D721Med (cell line): Measurements from ENCODE around the gene KCNB1.

Experiments
- DNase-seq: peaks from one replicate; pipeline ENCODE4 v3.0.0; 2011; ENCODE audit warnings: low spot score; ENCODE audit not compliant: insufficient read length
- FAIRE-seq: peaks from 2 replicates; lab custom pipeline; 2011; peaks lifted over from hg19 to GRCh38; lab: Jason Lieb, UNC
- CTCF ChIP-seq: IDR thresholded peaks from 2 replicates; pipeline ENCODE4 v1.5.1; 2012; ENCODE audit warnings: mild to moderate bottlenecking, control low read depth; ENCODE audit not compliant: insufficient read depth; ENCODE audit errors: missing control alignments

Gene KCNB1

DNA sequence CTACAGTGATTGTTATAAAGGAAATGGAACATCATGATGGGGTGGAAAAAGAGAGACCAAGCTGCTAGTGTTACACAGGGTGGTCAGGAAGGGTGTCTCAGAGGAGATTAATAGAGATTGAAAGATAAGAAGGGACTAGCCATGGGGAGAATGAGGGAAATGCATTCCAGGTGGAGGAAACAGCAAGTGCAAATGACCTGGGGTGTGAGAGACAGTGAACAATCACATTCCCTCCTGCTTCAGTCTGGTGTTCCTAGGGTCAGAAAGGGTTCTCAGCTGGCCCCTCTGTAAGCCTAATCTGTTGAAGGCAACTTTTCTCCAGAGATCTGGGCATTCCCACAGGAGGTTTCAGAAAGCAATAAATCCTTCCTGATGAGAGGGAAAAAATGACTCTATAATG is 3.6 kb upstream of the KCNB1 start:
- no peak for TF ChIP-seq CTCF
- DNase-seq (no peak), FAIRE-seq (no peak)

- no peak for TF ChIP-seq CTCF
- no peak for FAIRE-seq
- no peak for DNase-seq
These were observed 3.1 kb upstream of the KCNB1 start for GRCh38 chr20:49485563-49485962.

GRCh38 chr20:49484180-49485140 is 2.0 kb upstream of the KCNB1 start:
- TF ChIP-seq CTCF: peak; percentile 74
- no peak for FAIRE-seq
- peak; percentile 81 for DNase-seq

DNA sequence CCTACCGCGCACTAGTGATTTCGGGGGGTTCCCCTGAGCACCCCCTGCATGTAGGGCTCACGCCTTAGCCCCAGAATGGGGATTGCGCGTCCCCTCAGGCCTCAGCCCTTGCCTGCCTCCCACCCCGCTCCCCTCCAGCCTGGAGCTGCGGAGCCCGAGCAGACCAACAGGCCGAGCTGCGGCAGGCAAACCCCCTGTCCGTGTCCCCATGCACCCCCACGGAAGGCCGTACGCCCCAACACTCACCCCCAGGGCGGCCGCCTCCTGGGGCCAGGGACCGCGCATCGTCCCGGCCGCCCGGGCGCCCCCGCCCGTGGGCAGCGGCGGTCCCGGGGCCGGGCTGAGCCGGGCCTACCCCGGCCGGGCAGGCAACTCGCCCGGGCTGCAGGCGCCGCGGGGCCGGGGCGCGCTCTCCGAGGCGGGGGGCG is 1.2 kb upstream of the KCNB1 start:
- no peak for DNase-seq
- TF ChIP-seq CTCF: no peak
- FAIRE-seq: no peak

GRCh38 chr20:49483018-49483695 is 689 bp upstream of the KCNB1 start:
- DNase-seq: peak; percentile 42
- TF ChIP-seq CTCF: no peak
- FAIRE-seq: no peak

DNA sequence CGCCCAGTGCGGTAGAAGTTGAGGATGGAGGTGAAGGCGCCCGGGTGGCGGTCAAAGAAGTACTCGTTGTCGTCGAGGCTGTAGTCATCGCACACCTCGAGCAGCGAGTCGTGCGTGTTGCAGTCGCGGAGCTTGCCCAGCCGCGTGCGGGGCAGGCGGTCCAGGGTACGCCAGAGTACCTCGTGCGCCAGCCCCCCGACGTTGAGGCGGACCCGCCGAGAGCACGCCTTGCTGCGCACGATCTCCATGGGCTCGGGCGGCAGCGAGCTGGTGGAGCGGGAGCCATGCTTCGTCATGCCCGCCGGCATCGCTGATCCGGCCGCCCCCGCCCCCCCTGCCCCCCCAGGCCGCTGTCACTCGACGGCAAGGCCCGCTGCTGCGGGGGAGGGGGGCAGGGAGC is 295 bp downstream of the KCNB1 start:
- no peak for FAIRE-seq
- no peak for TF ChIP-seq CTCF
- DNase-seq: no peak
